Vagina (tissue), 2 donors: ENCODE measurements around the gene NR2F1-AS1.

ENCODE experiments used
- CTCF ChIP-seq, 3 experiments: fragments of 450-650 bp in 2 of 3; fragments of 200-600 bp in 1 of 3; sonication (generic) in 1 of 3; IDR thresholded peaks; one replicate each; pipeline ENCODE4 v1.5.1; 2017 to 2019; ENCODE audit warnings: antibody characterized with exemption in 3 of 3, mild to moderate bottlenecking in 2 of 3, moderate library complexity in 2 of 3
- POLR2A ChIP-seq, 2 donors: fragments of 450-650 bp; IDR thresholded peaks; one replicate each; pipeline ENCODE4 v1.6.1; 2017; ENCODE audit warnings: antibody characterized with exemption in 2 of 2, mild to moderate bottlenecking in 2 of 2, moderate library complexity in 2 of 2
- POLR2AphosphoS5 ChIP-seq, 2 donors: sonication (generic); formaldehyde crosslinking; IDR thresholded peaks; one replicate each; pipeline ENCODE4 v1.9.0; 2017; ENCODE audit warnings: antibody characterized with exemption in 2 of 2, mild to moderate bottlenecking in 2 of 2, low read depth in 1 of 2; ENCODE audit not compliant: insufficient read depth in 1 of 2

GRCh38 chr5:93510626-93511380, 70.2 kb downstream of the NR2F1-AS1 start:
- no peak for TF ChIP-seq CTCF (IDR thresholded peaks at IDR 0.05)
- TF ChIP-seq POLR2A (IDR thresholded peaks at IDR 0.05) = no peak
- no peak for TF ChIP-seq POLR2AphosphoS5 (IDR thresholded peaks at IDR 0.05; ENCODE audit: insufficient read depth in 1 of 2, low read depth in 1 of 2)
